22Rv1 (cell line): Measurements from ENCODE around the gene HBG2.
"Not testable (repeated sequence)": the region's sequence is repeated elsewhere in the genome, so short reads cannot be mapped to it uniquely, and the experiment has no call there.

ENCODE experiments used
- ZFX ChIP-seq: fragments of 450-650 bp; IDR thresholded peaks from 2 replicates; pipeline ENCODE4 v1.6.1; 2017; ENCODE audit warnings: antibody characterized with exemption, borderline replicate concordance
- TF ChIP-seq, protein P1 (sequence below): fragments of 450-650 bp; IDR thresholded peaks from 2 replicates; pipeline ENCODE4 v1.5.1; 2017; ENCODE audit warnings: mild to moderate bottlenecking

GRCh38 chr11:5248498-5248897, 6.1 kb downstream of the HBG2 start:
- TF ChIP-seq, protein P1, sequence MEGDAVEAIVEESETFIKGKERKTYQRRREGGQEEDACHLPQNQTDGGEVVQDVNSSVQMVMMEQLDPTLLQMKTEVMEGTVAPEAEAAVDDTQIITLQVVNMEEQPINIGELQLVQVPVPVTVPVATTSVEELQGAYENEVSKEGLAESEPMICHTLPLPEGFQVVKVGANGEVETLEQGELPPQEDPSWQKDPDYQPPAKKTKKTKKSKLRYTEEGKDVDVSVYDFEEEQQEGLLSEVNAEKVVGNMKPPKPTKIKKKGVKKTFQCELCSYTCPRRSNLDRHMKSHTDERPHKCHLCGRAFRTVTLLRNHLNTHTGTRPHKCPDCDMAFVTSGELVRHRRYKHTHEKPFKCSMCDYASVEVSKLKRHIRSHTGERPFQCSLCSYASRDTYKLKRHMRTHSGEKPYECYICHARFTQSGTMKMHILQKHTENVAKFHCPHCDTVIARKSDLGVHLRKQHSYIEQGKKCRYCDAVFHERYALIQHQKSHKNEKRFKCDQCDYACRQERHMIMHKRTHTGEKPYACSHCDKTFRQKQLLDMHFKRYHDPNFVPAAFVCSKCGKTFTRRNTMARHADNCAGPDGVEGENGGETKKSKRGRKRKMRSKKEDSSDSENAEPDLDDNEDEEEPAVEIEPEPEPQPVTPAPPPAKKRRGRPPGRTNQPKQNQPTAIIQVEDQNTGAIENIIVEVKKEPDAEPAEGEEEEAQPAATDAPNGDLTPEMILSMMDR, result not testable (repeated sequence)
- TF ChIP-seq ZFX, result not testable (repeated sequence)
